Keratinocyte (primary cell): ENCODE measurements around the gene SECTM1. TPM values are rescaled to one million over a fixed set of nuclear protein-coding genes. Genes with fewer than 3 reads are reported as not detected.

Source experiments
- DNase-seq: peaks from one replicate; pipeline ENCODE4 v3.0.0-alpha.2; 2011; ENCODE audit warnings: low read depth, missing footprints, low spot score
- FAIRE-seq: peaks from 2 replicates; lab custom pipeline; 2011; peaks lifted over from hg19 to GRCh38; lab: Jason Lieb, UNC
- H2AFZ ChIP-seq: 2 replicates; pipeline ENCODE4 v1.6.0; 2012; ENCODE audit warnings: low read length, control low read depth, inconsistent platforms; ENCODE audit not compliant: control insufficient read depth
- H3K27ac ChIP-seq: 2 replicates; pipeline ENCODE4 v1.5.1; 2011; ENCODE audit warnings: low read length; ENCODE audit not compliant: control insufficient read depth, insufficient read depth
- H3K27me3 ChIP-seq: 3 replicates; pipeline ENCODE4 v1.6.0; 2011; ENCODE audit warnings: low read length; ENCODE audit not compliant: control insufficient read depth, insufficient read depth; ENCODE audit errors: extremely low read depth
- H3K36me3 ChIP-seq, 2 experiments: 2 replicates in 1 of 2; 3 replicates in 1 of 2; pipeline ENCODE4 v1.5.1; 2011; ENCODE audit warnings: low read length in 2 of 2, mild to moderate bottlenecking in 1 of 2; ENCODE audit not compliant: control insufficient read depth in 2 of 2, insufficient read depth in 2 of 2; ENCODE audit errors: extremely low read depth in 1 of 2
- H3K4me1 ChIP-seq: 3 replicates; pipeline ENCODE4 v1.5.1; 2011; ENCODE audit warnings: low read length; ENCODE audit not compliant: control insufficient read depth, insufficient read depth; ENCODE audit errors: extremely low read depth
- H3K4me2 ChIP-seq: 3 replicates; pipeline ENCODE4 v1.6.0; 2011; ENCODE audit warnings: low read depth, low read length; ENCODE audit not compliant: control insufficient read depth, insufficient read depth; ENCODE audit errors: extremely low read depth
- H3K4me3 ChIP-seq, 3 experiments: fragments of 200-600 bp in 1 of 3; sonication (generic) in 1 of 3; 2 replicates in 2 of 3; 3 replicates in 1 of 3; pipeline ENCODE4 v1.5.1; 2011 to 2016; ENCODE audit warnings: low read length in 3 of 3, mild to moderate bottlenecking in 3 of 3, control low read depth in 2 of 3, inconsistent platforms in 1 of 3, low read depth in 1 of 3, mixed read lengths in 1 of 3, mixed run types in 1 of 3, moderate library complexity in 1 of 3; ENCODE audit not compliant: control insufficient read depth in 2 of 3, insufficient read depth in 2 of 3; ENCODE audit errors: extremely low read depth in 1 of 3
- H3K79me2 ChIP-seq: 2 replicates; pipeline ENCODE4 v1.6.0; 2012; ENCODE audit warnings: low read length; ENCODE audit not compliant: control insufficient read depth, insufficient read depth
- H3K9ac ChIP-seq: 3 replicates; pipeline ENCODE4 v1.6.0; 2011; ENCODE audit warnings: low read length; ENCODE audit not compliant: control insufficient read depth, insufficient read depth; ENCODE audit errors: extremely low read depth
- H3K9me1 ChIP-seq: 3 replicates; pipeline ENCODE4 v1.6.0; 2011; ENCODE audit warnings: low read length; ENCODE audit not compliant: control insufficient read depth, insufficient read depth; ENCODE audit errors: extremely low read depth
- H3K9me3 ChIP-seq: 2 replicates; pipeline ENCODE4 v1.5.1; 2012; ENCODE audit warnings: low read depth, low read length; ENCODE audit not compliant: control insufficient read depth
- H4K20me1 ChIP-seq: 3 replicates; pipeline ENCODE4 v1.6.0; 2011; ENCODE audit warnings: low read length; ENCODE audit not compliant: control insufficient read depth, insufficient read depth; ENCODE audit errors: extremely low read depth
- CTCF ChIP-seq, 3 experiments: IDR thresholded peaks in 1 of 3; conservative IDR thresholded peaks in 1 of 3; optimal IDR thresholded peaks in 1 of 3; 2 replicates in 2 of 3; 3 replicates in 1 of 3; pipeline versions ENCODE3 to v1.5.1; 2011; ENCODE audit warnings: low read length in 3 of 3, mild to moderate bottlenecking in 3 of 3, moderate library complexity in 2 of 3, control low read depth in 1 of 3, inconsistent platforms in 1 of 3; ENCODE audit not compliant: insufficient read depth in 2 of 3; ENCODE audit errors: extremely low read depth in 1 of 3
- EZH2 ChIP-seq: IDR thresholded peaks from one replicate; pipeline ENCODE4 v1.6.1; 2012; ENCODE audit warnings: inconsistent platforms, mild to moderate bottlenecking, low read length, moderate library complexity
- dilution Hi-C: fragments of 300-500 bp; cut with MboI; formaldehyde crosslinking; loops from one replicate; pipeline ENCODE4 v1.7.0; 2020; ENCODE audit warnings: low sequenced_read_pairs; ENCODE audit not compliant: extremely low pct_ligation_motif_present
- polyA plus RNA-seq, 5 experiments: library from polyadenylated mRNA; depleted of rRNA in 3 of 5; stranded (reverse) in 3 of 5; stranded (forward) in 1 of 5; unstranded in 1 of 5; fragments of >200 nt; gene quantifications; 1 replicate in 1 of 5; 2 replicates in 3 of 5; 3 replicates in 1 of 5; pipeline versions ENCODE4 v1.2.1 to v1.2.3, GENCODE V29; 2011 to 2012; ENCODE audit warnings: missing spikeins in 2 of 5, low read depth in 1 of 5, low replicate concordance in 1 of 5

The SECTM1 gene
- polyA plus RNA-seq, 1 donor (not counting 4 experiments of a cell fraction or from before 2014, with no cell fraction given), result 2.0 TPM

GRCh38 chr17:82295472-82295814 is 38.1 kb downstream of the SECTM1 start:
- H4K20me1 ChIP-seq, result no peaks in the 10 kb centered on the region
- no peak for DNase-seq
- no peak overlapping the region for H3K4me2 ChIP-seq
- no peak overlapping the region for H3K9ac ChIP-seq
- H3K9me3 ChIP-seq, result no peaks in the 10 kb centered on the region
- no peaks in the 10 kb centered on the region for H3K79me2 ChIP-seq
- TF ChIP-seq CTCF (optimal IDR thresholded peaks at IDR 0.05 in 1 of 3, IDR thresholded peaks at IDR 0.05 in 1 of 3, conservative IDR thresholded peaks at IDR 0.05 in 1 of 3; ENCODE audit: extremely low read depth in 1 of 3, insufficient read depth in 2 of 3, low read length in 3 of 3) (no peak), EZH2 (no peak)
- dilution Hi-C loops, result no loop called here
- no peak overlapping the region for H3K27ac ChIP-seq
- peaks cover 36% of the 10 kb centered on the region for H3K4me1 ChIP-seq
- H2AFZ ChIP-seq, result no peak overlapping the region
- no peak for FAIRE-seq
- no peaks in the 10 kb centered on the region for H3K27me3 ChIP-seq
- H3K36me3 ChIP-seq, result no peaks in the 10 kb centered on the region
- no peak overlapping the region for H3K4me3 ChIP-seq
- no peaks in the 10 kb centered on the region for H3K9me1 ChIP-seq

GRCh38 chr17:82294064-82294773 is 39.3 kb downstream of the SECTM1 start:
- no peaks in the 10 kb centered on the region for H4K20me1 ChIP-seq
- no peak for FAIRE-seq
- TF ChIP-seq CTCF (optimal IDR thresholded peaks at IDR 0.05 in 1 of 3, IDR thresholded peaks at IDR 0.05 in 1 of 3, conservative IDR thresholded peaks at IDR 0.05 in 1 of 3; ENCODE audit: extremely low read depth in 1 of 3, insufficient read depth in 2 of 3, low read length in 3 of 3), result no peak
- no peaks in the 10 kb centered on the region for H3K27me3 ChIP-seq
- H3K79me2 ChIP-seq, result no peaks in the 10 kb centered on the region
- dilution Hi-C loops, result no loop called here
- no peaks in the 10 kb centered on the region for H3K36me3 ChIP-seq
- no peak overlapping the region for H3K9ac ChIP-seq
- H3K4me3 ChIP-seq, result peak overlapping the region in 1 of 3 experiments; percentile 25
- no peak overlapping the region for H3K27ac ChIP-seq
- no peaks in the 10 kb centered on the region for H3K9me1 ChIP-seq
- H2AFZ ChIP-seq, result no peak overlapping the region
- H3K9me3 ChIP-seq, result no peaks in the 10 kb centered on the region
- H3K4me1 ChIP-seq, result peaks cover 36% of the 10 kb centered on the region
- no peak for DNase-seq
- H3K4me2 ChIP-seq, result peak overlapping the region; percentile 74
